Panc1 (cell line): ENCODE measurements around the gene ST7L. TPM values are rescaled to one million over a fixed set of nuclear protein-coding genes. Genes with fewer than 3 reads are reported as not detected.

Source experiments
- ATAC-seq: fragments of 200-7000 bp; cut with Tn5 transposase; 2 replicates; pipeline ENCODE4 v1.9.1; 2020; ENCODE audit warnings: mild to moderate bottlenecking, moderate library complexity
- BruUV-seq: library from RNA; stranded (reverse); fragments of 400-500 nt; replicated peaks from 2 replicates; lab custom pipeline; 2021; lab: Mats Ljungman, UMichigan
- CTCF ChIA-PET: fragments of 300-600 bp; sonication (Branson Sonifier 250); formaldehyde crosslinking; loops from one replicate; lab custom pipeline; 2022; ENCODE audit warnings: antibody characterized with exemption; lab: Charles Lee
- POLR2A ChIA-PET: fragments of 300-600 bp; sonication (Branson Sonifier 250); formaldehyde crosslinking; loops from one replicate; lab custom pipeline; 2022; ENCODE audit warnings: antibody characterized with exemption; lab: Charles Lee
- DNase-seq: peaks from one replicate; pipeline ENCODE4 v3.0.0-alpha.2; 2010; ENCODE audit warnings: low read depth, low spot score
- H3K27ac ChIP-seq: 2 replicates; pipeline ENCODE4 v1.5.1; 2011; ENCODE audit warnings: mild to moderate bottlenecking, low read length, inconsistent platforms
- H3K27me3 ChIP-seq: fragments of 200-500 bp; sonication (Bioruptor generic); 2 replicates; pipeline ENCODE4 v1.6.0; 2014; ENCODE audit warnings: low read length, inconsistent platforms; ENCODE audit not compliant: control insufficient read depth, insufficient read depth
- H3K36me3 ChIP-seq: fragments of 200-500 bp; sonication (Bioruptor generic); 2 replicates; pipeline ENCODE4 v1.5.1; 2014; ENCODE audit warnings: inconsistent platforms, mild to moderate bottlenecking, low read length, moderate library complexity; ENCODE audit not compliant: control insufficient read depth, insufficient read depth
- H3K4me1 ChIP-seq: 2 replicates; pipeline ENCODE4 v1.5.1; 2011; ENCODE audit warnings: inconsistent platforms, mild to moderate bottlenecking, low read length, moderate library complexity; ENCODE audit not compliant: control insufficient read depth, insufficient read depth
- H3K4me3 ChIP-seq, 2 experiments: 2 replicates each; pipeline ENCODE4 v1.5.1; 2011 to 2012; ENCODE audit warnings: low read depth in 2 of 2, low read length in 2 of 2, mild to moderate bottlenecking in 2 of 2, inconsistent platforms in 1 of 2, moderate library complexity in 1 of 2
- H3K9me3 ChIP-seq: fragments of 200-500 bp; sonication (Bioruptor generic); 2 replicates; pipeline ENCODE4 v1.5.1; 2014; ENCODE audit warnings: low read depth, mild to moderate bottlenecking, inconsistent platforms, low read length, moderate library complexity; ENCODE audit not compliant: control insufficient read depth, insufficient read depth
- CTCF ChIP-seq: fragments of 450-650 bp; IDR thresholded peaks from 2 replicates; pipeline ENCODE4 v1.5.1; 2017; ENCODE audit warnings: mild to moderate bottlenecking
- POLR2AphosphoS5 ChIP-seq: IDR thresholded peaks from 2 replicates; pipeline ENCODE4 v1.6.1; 2012; ENCODE audit warnings: mild to moderate bottlenecking, low read depth, low read length, moderate library complexity
- REST ChIP-seq, 2 experiments: IDR thresholded peaks; 2 replicates each; pipeline ENCODE4 v1.6.1; 2011 to 2012; ENCODE audit warnings: low read depth in 2 of 2, control low read depth in 1 of 2, low read length in 1 of 2, mild to moderate bottlenecking in 1 of 2, moderate library complexity in 1 of 2; ENCODE audit not compliant: insufficient read depth in 1 of 2
- SIN3A ChIP-seq: IDR thresholded peaks from 2 replicates; pipeline ENCODE4 v1.6.1; 2012; ENCODE audit warnings: low read depth, mild to moderate bottlenecking, low read length, moderate library complexity, borderline replicate concordance; ENCODE audit not compliant: insufficient read depth
- TCF7L2 ChIP-seq: IDR thresholded peaks from 2 replicates; pipeline ENCODE4 v1.6.1; 2011; ENCODE audit warnings: mild to moderate bottlenecking, low read depth, low read length, inconsistent platforms
- in situ Hi-C: cut with HindIII; loops from 2 replicates; pipeline ENCODE4 v1.10.0; 2016; ENCODE audit warnings: low sequenced_read_pairs, low pct_unique_long_range_greater_than_20kb
- intact Hi-C: fragments of 100-400 bp; cut with micrococcal nuclease; formaldehyde crosslinking; loops from one replicate; pipeline ENCODE4 v1.10.0; 2022; ENCODE audit not compliant: unreplicated experiment
- total RNA-seq: library from RNA; stranded (reverse); gene quantifications from one replicate; pipeline ENCODE4 v1.2.1, GENCODE V29; 2021; ENCODE audit not compliant: unreplicated experiment

ST7L gene
- total RNA-seq, 1 experiment from 2014 or later = 13.4 TPM

- CTCF ChIA-PET = interaction anchor here (0.6 kb wide), 1 partner anchor 122 kb away, joined by 4 read pairs; no protein-coding TSS in a partner anchor
Measured at GRCh38 chr1:112510340-112510739, 108.6 kb downstream of the ST7L start.

GRCh38 chr1:112509660-112510178, 109.2 kb downstream of the ST7L start:
- in situ Hi-C loops = no loop called here
- CTCF ChIA-PET = no interaction called here

More at GRCh38 chr1:112510340-112510739, 108.6 kb downstream of the ST7L start:
- POLR2A ChIA-PET = no interaction called here
- in situ Hi-C loops (no loop called here), intact Hi-C loops (no loop called here)
- ATAC-seq = no peak
- TF ChIP-seq POLR2AphosphoS5 (no peak), REST (IDR thresholded peaks at IDR 0.05; ENCODE audit: insufficient read depth in 1 of 2, low read depth in 2 of 2, low read length in 1 of 2) (no peak), SIN3A (no peak), CTCF (no peak), TCF7L2 (no peak)
- no peak overlapping the region for H3K4me3 ChIP-seq
- no TSS peak for BruUV-seq
- H3K4me1 ChIP-seq = no peaks in the 10 kb centered on the region
- no peak overlapping the region for H3K27ac ChIP-seq
- no peaks in the 10 kb centered on the region for H3K36me3 ChIP-seq
- no peaks in the 10 kb centered on the region for H3K27me3 ChIP-seq
- H3K9me3 ChIP-seq = no peaks in the 10 kb centered on the region
- no peak for DNase-seq

More at GRCh38 chr1:112509660-112510178, 109.2 kb downstream of the ST7L start:
- BruUV-seq = no TSS peak
- DNase-seq (no peak), ATAC-seq (no peak)
- H3K27ac ChIP-seq = no peak overlapping the region
- H3K27me3 ChIP-seq = no peaks in the 10 kb centered on the region
- no peak overlapping the region for H3K4me3 ChIP-seq
- no peaks in the 10 kb centered on the region for H3K9me3 ChIP-seq
- TF ChIP-seq TCF7L2 = no peak
- no peak for TF ChIP-seq SIN3A
- TF ChIP-seq REST (IDR thresholded peaks at IDR 0.05; ENCODE audit: insufficient read depth in 1 of 2, low read depth in 2 of 2, low read length in 1 of 2) = no peak
- TF ChIP-seq CTCF = no peak
- no peak for TF ChIP-seq POLR2AphosphoS5
- intact Hi-C loops = loop anchor here (10.0 kb wide), 1 partner anchor 105 kb away; the partner anchor contains the start of genes CAPZA1 and ST7L
- no peaks in the 10 kb centered on the region for H3K4me1 ChIP-seq
- no peaks in the 10 kb centered on the region for H3K36me3 ChIP-seq
- POLR2A ChIA-PET = no interaction called here
